ENCODE data around the gene CRYGS.
"Not testable (repeated sequence)": the region's sequence is repeated elsewhere in the genome, so short reads cannot be mapped to it uniquely, and the experiment has no call there.

The CRYGS gene
- total RNA-seq: 6.0 to 14.5 (median 7.1) reads per million in 4 experiments

DNA sequence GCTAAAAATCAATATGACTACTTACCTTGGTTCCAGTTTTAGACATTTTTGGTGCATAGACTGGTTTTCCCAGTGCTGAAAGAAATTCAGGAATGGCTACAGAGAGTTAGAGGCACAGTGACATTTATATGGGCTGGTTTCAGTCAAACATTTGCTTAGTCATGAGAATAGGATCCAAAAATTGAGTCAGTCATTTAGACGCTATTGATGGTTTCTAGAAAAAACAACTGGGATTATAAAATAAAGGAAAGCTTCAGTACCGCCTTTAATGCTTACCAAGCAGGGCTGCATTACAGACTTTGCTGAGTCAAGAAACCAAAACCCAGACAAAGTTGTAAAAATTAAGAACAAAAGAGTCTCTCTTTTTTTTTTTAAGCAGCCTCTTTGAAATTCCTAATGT lies at the start of gene CRYGS:
CRYGS (minus strand) TSS at position 100 of the 400 bp plus-strand sequence; CDS start at position 46, 54 bp downstream.
- no peak for DNase-seq

DNA sequence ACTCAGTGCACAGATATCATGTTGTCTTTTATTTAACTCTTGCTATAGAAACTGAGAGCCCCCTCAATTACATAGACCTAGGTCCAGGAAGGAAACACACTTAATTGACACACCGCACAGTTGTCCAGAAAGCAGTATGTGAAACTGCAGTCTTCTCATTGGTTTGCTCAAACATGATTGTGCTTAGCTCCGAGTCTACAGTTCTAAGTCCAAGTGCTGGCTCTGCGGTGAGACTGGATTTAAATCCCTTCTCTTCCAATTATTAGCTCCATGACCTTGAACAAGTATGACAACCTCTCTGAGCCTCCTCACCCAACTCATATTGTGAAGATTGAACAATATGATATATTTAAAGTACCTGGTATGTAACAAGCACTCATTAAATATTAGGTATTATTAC lies 49.7 kb upstream of the CRYGS start:
- DNase-seq: no peak

DNA sequence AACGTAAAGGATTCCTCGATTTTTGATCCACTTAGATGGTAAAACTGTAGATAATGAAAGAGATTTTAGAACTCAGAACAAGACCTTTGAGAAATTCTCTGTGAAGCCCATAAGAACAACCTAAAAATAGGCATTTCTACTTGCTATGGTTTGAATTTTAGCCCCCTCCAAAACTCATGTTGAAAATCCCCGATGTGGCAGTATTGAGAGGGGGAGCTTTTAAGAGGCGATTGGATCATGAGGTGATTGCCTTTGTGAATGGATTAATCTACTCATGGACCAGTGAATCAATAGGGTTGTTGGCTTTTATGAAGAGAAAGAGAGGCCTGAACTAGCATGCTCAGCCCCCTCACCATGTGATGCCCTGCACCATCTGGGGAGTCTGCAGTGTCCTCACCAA lies 48.5 kb upstream of the CRYGS start:
- DNase-seq: no peak

DNA sequence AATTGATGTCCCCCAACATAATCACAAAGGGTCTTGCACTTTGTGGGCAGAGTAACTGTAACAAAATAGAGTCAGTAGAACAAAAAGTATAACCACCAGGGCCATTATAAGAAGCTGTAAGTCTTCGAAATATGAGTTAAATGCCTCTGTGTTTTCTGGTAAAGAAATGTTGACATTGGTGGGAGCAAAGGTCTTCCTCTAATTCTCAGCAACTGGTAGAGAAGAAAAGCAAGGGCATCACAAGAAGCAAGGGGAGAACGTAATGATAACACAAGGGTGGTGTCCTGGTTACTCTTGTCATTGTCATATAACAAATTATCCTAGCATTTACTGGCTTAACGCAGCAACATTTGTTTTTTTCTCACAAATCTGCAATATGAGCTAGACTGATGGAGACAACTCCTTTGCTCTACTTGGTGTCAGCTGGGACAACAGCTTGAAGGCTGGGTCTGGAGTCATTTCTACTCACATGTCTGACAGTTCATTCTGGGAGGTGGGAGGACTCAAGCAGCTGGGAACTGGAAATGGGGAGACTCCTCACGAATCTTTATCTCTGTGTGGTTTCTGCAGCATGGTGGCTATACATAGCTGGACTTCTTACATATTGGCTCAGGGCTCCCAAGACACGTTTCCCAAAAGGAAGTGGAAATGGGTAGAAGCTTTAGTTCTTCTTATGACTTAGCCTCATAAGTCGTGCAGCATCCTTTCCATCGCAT lies 46.6 kb upstream of the CRYGS start:
- DNase-seq: no peak

DNA sequence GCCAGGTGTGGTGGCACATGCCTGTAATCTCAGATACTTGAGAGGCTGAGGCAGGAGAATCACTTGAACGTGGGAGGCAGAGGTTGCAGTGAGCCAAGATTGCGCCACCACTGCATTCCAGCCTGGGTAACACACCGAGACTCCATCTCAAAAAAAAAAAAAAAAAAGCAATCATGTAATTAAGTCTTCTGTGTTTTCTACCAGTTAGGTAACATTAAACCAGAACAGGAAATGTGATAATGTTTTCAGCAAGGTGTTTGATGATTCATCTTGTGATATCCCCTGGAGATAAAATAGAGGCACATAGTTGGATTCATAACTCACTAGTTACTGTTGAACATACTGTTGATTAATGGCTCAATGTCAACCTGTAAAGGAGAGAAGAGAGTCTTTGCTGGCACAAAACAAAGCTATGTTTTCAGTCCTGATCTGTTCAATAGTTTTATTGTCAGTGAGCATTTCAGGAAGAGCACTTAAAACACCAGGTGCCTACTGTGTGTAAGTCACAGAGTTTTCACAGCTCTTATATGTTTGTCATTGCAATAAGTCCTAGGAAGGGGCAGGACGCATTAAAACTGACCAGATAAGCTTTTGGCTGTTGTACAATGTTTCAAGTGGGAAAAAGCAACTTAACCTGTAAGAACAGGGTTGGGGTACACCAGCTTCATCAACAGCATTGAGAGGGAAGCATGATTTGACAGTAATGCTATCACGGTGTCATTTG lies 45.8 kb upstream of the CRYGS start:
- DNase-seq: no peak

DNA sequence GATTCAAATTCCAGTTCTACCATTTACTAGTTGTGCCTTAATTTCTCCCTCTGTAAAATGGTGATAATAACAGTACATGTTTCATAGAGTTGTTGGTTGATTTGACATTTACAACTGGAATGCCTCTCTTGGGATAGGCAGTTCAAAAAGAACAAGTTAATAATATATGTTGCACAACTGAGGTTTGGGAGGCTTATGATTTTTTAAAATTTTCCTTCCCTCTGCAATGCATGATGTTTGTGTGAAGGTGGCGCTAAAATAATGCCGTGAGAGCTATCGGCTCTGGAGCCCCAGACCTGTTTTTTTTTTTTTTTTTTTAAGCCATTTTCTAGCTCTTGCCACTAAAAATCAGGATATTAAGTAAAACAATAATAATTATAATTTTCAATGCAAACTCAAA lies 44.9 kb upstream of the CRYGS start:
- no peak for DNase-seq

DNA sequence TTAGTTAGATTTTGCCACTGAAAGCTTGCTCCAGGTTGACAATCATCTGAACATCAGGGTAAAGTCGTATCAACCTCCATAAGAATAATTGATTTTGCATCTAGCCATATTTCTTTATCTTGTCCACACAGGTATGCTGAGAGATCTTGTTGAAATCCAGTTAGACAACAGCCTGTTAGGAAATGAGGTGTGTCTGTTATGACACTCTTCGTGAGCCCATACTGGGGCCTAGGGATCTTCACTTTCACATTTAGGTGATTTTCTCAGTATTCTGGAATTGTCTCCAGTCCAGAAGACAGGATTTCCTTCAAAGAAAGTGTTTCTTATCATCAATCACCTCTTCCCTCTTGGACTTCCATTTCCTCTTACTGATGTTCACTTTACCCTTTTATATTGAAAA lies 44.5 kb upstream of the CRYGS start:
- no peak for DNase-seq

DNA sequence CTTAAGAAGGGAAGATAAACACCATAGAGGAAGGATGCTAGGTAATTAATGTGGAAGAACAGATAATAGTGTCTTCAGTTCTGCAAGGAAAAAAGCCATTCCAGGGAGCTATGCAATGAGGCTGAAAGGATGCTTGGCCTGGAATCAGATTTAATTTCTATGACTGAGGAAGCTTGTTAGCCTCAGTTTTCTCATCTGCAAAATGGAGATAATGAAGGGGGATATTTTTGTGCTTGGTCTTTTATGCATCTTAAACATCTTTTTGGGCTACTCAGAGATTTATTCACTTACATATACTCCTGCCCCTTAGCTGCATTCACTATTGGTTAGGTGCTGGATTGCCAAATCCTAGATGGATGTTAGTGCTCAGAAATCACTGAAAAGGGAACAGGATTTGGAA lies 43.0 kb upstream of the CRYGS start:
- no peak for DNase-seq

DNA sequence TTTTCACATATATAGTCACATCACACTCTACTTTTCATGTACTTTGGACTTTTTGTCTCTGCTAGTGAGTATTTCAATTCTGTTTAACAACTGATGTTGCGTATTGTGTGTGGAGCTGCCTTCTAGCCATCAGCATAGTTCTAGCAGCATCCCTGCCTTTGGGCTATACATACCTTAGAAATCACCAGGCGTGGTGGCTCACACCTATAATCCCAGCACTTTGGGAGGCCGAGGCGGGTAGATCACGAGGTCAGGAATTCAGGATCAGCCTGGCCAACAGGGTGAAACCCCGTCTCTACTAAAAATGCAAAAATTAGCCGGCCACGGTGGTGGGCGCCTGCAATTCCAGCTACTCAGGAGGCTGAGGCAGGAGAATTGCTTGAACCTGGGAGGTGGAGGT lies 42.1 kb upstream of the CRYGS start:
- DNase-seq: not testable (repeated sequence)

DNA sequence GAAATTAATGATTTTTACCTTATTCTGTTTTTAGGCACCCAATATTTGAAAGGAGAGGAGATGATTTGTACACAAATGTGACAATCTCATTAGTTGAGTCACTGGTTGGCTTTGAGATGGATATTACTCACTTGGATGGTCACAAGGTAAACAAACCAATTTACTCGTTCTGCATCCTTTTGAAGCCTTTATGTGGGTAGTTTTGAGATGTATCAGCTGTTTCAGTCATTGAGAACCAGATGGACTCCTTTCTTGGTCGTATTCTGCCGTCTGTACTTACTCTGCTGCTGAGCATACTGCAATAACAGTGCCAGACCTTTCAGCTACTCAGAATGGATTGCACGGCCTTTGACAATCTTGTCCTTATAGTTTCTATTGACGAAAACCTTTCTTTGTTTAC lies 39.7 kb upstream of the CRYGS start:
- no peak for DNase-seq

DNA sequence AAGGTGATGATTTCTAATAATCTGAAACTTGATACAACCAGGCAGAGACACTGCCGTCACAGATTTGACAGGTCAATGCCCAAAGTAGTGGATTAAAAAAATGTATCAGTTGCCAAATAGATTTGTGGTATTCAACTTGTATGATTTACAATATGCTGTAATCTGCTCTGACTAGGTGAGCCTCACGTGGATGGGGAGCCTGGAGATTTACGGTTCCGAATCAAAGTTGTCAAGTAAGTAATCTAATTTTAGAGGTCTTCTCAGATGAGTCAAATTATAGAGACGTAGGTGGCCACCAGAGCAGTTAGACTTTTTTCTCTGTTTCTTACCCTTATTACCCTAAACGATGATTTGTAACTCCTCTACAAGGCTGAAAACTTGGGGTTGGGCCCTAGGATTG lies 38.4 kb upstream of the CRYGS start:
- no peak for DNase-seq

DNA sequence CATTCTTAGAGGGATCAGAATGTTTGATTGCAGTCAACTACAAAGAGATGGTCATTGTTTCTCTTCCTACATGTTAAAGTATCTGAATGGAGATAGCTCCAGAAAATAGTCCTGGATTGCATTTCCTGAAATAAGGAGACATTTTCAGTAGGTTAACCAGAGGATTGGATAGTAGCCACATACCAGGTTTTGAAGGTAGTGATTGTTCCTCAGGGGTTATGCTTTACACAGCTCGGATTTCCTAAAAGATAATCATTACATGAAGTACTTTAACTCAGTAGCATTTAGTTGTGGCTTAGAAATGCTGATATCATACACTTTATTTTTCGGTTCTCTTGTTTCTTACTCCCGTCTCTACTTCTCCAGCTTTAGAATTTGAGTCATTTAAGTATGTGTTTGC lies 36.6 kb upstream of the CRYGS start:
- no peak for DNase-seq

DNA sequence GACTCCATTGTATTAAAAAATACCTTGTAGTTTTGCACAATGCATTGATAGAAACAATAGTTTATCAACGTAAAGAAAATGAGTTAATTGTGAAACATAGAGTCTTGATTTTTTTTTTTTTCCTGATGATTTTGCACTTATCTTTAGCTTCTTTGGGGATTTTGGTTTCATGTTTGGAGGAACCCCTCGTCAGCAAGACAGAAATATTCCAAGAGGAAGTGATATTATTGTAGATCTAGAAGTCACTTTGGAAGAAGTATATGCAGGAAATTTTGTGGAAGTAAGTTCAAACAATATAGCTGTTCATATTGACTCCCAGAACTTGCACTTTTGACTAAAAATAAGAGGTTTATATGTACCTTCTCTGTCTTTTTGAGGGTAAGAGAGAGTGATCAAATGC lies 33.3 kb upstream of the CRYGS start:
- DNase-seq: no peak

DNA sequence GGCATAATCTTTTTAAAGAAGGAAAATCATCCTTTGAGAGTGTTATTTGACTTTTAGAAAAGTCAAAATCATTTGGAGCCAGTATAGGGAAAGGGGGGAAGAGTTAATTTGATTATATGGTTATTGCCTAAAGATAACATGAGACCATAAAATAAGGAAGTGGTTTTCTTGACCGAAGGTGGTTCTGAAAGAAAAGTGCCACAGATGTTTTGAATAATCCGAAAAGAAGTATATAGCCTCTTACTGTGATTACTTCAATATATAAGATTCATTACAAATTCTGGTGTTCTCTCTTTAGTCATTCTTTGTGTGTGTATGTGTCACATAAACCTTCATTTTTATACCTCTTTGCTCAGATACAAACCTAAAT lies 27.4 kb upstream of the CRYGS start:
- no peak for DNase-seq

DNA sequence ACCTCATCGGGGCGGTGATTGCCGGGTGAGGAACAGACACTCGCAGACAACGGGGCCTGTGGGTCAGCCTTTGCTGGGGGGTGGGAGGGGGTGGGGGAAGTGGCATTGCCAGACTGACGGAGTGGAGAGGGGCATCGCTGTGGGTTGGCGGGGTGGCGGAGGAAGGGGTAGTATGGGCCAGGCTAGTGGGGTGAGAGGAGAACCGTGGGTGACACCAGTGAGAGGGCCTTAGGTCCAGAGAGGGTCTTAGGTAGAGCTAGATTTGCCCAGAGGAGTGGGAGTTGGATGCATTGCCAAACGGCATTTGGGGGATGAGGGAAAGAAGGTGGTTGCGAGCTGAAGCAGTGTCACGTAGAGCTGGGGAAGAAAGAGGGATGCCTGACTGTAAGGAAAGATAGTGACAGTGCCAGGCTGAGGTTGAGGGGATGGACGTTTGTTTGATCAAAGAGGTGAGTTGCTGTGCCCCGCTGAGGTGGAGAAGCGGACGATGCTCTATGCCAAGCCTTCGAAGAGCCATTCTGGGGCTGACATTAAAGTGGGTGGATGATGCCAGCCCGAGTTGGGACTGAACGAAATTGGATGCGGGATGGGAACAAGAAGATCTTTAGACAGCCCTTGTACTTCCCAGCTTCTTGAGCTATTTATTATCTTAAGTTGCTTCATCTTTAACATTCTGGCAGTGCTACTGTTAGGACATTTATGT lies 26.9 kb upstream of the CRYGS start:
- DNase-seq: no peak

DNA sequence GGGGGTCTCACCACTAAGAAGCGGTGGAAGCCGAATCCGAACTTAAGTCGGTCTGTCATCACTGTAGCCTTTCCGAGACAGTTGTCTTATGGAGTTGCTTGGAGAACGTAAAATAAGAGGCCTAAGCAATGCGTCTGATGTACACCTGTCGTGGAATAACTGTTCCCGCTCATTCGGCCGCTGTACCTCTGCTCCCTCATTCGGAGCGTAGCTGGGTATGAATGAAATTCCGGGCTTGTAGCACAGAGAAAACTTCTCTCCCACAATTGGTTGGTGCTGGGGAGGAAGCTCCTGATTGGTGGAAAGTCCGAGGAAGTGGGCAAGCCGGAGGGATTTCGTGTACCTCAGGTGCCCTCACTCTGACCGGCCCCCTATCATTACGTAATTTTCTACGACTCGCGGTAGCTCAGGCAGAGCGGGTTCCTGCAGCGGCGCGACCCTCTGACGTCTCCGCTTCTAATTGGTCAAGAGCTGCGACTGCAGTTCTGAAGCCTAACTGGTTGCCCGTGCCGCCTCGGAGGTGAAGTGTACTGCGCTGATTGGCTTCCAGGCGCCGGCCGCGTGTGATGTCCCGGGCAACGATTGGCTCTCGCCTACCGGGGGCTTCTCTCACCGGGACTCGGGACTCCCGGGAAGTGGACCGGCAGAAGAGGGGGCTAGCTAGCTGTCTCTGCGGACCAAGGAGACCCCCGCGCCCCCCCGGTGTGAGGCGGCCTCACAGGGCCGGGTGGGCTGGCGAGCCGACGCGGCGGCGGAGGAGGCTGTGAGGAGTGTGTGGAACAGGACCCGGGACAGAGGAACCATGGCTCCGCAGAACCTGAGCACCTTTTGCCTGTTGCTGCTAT lies 26.1 kb upstream of the CRYGS start, which contains the start of gene DNAJB11:
DNAJB11 (plus strand) TSS at position 625 of the 845 bp plus-strand sequence; CDS start at position 803, 178 bp downstream.
- peak; percentile 95 for DNase-seq

DNA sequence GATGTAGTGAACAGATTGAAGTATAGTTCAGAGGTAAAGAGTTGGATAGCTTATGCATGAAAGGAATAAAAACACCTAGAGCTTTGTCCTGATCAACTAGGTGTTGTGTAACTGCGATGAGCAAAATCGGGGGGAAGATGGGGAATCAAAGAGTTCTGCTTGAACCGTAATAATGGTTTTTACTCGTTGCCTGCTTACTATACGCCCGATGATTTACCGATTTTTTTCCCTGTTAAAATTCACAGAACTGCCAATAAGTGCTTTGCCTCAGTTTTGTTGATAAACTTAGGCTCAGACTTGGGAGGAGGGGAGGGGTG lies 25.6 kb upstream of the CRYGS start:
- no peak for DNase-seq

DNA sequence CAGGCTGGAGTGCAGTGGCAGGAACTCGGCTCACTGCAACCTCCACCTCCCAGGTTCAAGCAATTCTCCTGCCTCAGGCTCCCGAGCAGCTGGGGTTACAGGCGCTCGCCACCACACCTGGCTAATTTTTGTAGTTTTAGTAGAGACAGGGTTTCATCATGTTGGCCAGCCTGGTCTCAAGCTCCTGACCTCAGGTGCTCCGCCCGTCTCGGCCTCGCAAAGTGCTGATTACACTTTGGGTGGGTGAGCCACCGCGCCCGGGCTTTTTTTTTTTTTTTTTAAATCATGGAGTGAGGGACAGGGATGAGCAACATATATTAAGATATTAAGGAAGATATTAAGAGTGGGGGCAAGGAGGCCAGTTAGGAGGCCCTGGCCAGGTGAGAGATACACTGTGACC lies 25.2 kb upstream of the CRYGS start:
- DNase-seq: not testable (repeated sequence)

DNA sequence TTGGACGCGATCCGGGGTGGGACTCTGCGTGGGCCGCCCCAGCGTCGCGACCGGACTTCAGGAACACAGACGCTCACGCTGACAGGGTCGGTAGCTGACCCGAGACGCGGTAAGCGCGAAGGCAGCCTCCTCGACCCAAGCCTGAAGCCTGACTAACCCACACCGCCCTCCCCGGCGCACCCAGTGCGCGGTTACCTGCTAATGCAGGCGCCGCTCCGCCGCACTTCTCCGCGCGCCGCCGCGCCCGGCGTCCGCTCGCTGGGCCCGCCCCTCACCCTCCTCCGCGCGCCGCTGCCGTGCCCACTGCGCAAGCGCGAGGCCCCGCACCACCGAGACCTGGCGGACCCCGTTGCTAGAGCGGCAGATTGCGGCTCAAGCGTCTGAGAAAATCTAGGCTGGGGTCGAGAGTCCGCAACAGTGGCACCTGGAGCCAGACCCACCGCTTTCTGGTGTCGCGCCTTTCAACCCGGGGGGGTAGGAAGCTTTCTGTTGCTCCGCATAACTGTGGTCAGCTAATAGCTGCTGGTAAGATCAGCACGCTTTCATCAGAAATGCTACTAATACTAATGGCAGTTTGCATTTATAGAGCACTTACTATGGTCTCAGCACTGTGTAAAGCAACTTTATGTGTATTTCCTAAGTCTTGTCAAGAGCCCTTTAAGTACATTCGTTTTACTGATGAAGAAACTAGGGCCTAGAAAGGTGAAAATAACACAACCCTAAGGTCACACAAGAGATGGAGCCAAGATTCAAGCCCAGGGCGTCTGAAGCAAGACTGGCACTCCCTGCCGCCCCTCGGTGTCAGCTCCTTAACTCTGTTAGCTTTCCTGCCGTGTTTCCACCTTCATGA lies 23.1 kb upstream of the CRYGS start, which contains the start of gene TBCCD1:
TBCCD1 (minus strand) TSS at position 268 of the 850 bp plus-strand sequence. CDS start 3,010 bp downstream, outside the sequence.
- peak; percentile 94 for DNase-seq

DNA sequence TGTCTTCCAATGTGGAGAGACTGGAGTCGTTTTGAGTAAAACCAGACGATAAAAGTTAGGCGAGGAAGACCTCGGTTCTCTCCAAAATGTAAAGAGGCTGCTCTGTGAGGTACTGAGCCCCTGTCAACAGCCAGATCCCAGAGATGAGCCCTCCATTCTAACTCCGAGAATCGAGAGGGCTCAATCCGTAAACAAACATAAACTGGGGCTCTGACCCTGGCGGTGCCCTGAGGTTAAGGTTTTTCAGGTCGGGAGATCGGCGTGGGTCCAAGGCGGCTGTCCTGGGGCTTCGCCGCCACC lies 22.5 kb upstream of the CRYGS start:
- no peak for DNase-seq

DNA sequence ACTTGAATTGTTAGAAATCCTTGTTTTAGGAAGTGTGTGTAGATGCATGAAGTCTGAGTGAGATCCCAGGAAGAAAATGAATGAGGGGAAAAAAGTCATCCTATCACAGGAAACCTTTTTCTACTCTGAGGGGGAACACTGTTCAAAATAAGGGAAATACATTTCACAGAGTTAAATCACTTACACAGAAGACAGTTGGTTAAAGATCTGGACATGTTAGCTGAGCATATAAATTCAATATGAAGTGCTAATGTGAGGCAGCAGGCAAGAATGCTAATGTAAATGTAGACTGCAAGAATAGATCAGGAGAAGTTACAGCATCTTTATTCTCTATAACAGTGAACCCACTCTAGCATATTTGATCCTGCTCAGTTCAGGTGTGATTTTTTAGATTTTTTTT lies 20.4 kb upstream of the CRYGS start:
- no peak for DNase-seq

DNA sequence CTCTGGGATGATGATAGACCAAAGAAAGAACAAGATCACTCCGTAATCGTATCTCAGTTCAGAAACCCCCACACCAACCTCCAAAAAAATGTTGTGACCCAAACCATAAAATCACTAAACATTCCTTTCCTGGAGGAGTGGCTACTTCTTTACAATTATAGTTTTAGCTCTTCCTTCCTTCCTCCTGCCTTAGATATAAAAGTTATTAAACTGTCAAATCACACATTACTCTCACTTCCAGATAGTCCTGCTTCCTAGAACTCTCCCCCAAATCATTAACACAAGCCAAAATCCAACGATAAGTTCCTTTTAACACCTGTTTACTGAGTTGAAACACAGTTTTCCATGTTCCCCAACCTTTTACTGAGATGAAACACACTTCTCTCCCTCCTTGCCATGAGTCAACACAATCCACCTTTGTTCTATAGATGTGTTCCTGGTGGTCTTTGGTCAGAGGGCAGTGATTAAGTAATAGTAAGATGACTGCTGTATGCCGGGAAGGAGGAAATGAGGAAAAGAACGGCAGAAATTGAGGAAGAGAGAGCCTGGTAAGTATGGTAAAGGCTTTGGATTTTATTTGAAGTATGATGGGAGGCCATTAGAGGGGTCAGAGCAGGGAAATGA lies 8.3 kb upstream of the CRYGS start:
- no peak for DNase-seq

Measured in effector CD8-positive, alpha-beta T cell (primary cell).